ENCODE measurements around the gene FKBP10.

FKBP10 gene

GRCh38 chr17:41811549-41812380 lies 1.0 kb upstream of the FKBP10 start, which contains the start of gene P3H4:
P3H4 (minus strand) TSS chr17:41811949; CDS start chr17:41811915, 34 bp downstream.
- H3K4me3 ChIP-seq (replicated peaks in 1 of 2; ENCODE audit: low read depth in 2 of 2, low read length in 2 of 2) = peak within 1 kb of the TSS; percentile 77 to 82
- TF ChIP-seq, protein P1, sequence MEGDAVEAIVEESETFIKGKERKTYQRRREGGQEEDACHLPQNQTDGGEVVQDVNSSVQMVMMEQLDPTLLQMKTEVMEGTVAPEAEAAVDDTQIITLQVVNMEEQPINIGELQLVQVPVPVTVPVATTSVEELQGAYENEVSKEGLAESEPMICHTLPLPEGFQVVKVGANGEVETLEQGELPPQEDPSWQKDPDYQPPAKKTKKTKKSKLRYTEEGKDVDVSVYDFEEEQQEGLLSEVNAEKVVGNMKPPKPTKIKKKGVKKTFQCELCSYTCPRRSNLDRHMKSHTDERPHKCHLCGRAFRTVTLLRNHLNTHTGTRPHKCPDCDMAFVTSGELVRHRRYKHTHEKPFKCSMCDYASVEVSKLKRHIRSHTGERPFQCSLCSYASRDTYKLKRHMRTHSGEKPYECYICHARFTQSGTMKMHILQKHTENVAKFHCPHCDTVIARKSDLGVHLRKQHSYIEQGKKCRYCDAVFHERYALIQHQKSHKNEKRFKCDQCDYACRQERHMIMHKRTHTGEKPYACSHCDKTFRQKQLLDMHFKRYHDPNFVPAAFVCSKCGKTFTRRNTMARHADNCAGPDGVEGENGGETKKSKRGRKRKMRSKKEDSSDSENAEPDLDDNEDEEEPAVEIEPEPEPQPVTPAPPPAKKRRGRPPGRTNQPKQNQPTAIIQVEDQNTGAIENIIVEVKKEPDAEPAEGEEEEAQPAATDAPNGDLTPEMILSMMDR (IDR thresholded peaks at IDR 0.05; ENCODE audit: low read depth, low read length) = peak; percentile 57
- DNase-seq (ENCODE audit: low read depth in 2 of 2) = peak; percentile 78 to 82

GRCh38 chr17:41813152-41813680 lies 412 bp downstream of the FKBP10 start:
- no peak for DNase-seq (ENCODE audit: low read depth in 2 of 2)
- peak overlapping the region; percentile 77 to 82 for H3K4me3 ChIP-seq (replicated peaks in 1 of 2; ENCODE audit: low read depth in 2 of 2, low read length in 2 of 2)
- TF ChIP-seq, protein P1 (IDR thresholded peaks at IDR 0.05; ENCODE audit: low read depth, low read length) = no peak

- no peak for DNase-seq (ENCODE audit: low read depth in 2 of 2)
- peak overlapping the region; percentile 77 to 82 for H3K4me3 ChIP-seq (replicated peaks in 1 of 2; ENCODE audit: low read depth in 2 of 2, low read length in 2 of 2)
- TF ChIP-seq, protein P1 (IDR thresholded peaks at IDR 0.05; ENCODE audit: low read depth, low read length) = no peak
These were observed 908 bp downstream of the FKBP10 start for GRCh38 chr17:41813699-41814124.

- TF ChIP-seq, protein P1 (IDR thresholded peaks at IDR 0.05; ENCODE audit: low read depth, low read length) = no peak
- peak overlapping the region; percentile 77 to 82 for H3K4me3 ChIP-seq (replicated peaks in 1 of 2; ENCODE audit: low read depth in 2 of 2, low read length in 2 of 2)
- DNase-seq (ENCODE audit: low read depth in 2 of 2) = peak; percentile 31 to 49
These were observed 1.4 kb downstream of the FKBP10 start for GRCh38 chr17:41814195-41814594.

- TF ChIP-seq, protein P1 (IDR thresholded peaks at IDR 0.05; ENCODE audit: low read depth, low read length) = no peak
- H3K4me3 ChIP-seq (replicated peaks in 1 of 2; ENCODE audit: low read depth in 2 of 2, low read length in 2 of 2) = no peak overlapping the region
- no peak for DNase-seq (ENCODE audit: low read depth in 2 of 2)
These were observed 4.0 kb downstream of the FKBP10 start for GRCh38 chr17:41816637-41817320.

DNA sequence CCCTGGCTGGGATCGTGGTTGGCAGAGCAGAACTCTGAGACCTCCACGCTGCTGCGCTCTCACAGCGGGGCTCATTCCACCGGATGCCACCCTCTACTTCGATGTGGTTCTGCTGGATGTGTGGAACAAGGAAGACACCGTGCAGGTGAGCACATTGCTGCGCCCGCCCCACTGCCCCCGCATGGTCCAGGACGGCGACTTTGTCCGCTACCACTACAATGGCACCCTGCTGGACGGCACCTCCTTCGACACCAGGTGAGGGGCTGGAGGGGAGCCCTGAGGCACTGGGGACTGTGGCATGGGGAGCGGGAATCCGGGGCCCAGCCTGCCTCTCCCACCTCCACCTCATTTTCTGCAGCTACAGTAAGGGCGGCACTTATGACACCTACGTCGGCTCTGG lies 5.2 kb downstream of the FKBP10 start:
- TF ChIP-seq, protein P1 (IDR thresholded peaks at IDR 0.05; ENCODE audit: low read depth, low read length) = no peak
- no peak overlapping the region for H3K4me3 ChIP-seq (replicated peaks in 1 of 2; ENCODE audit: low read depth in 2 of 2, low read length in 2 of 2)
- no peak for DNase-seq (ENCODE audit: low read depth in 2 of 2)
